GM23338 (cell line): Measurements from ENCODE around the gene ZNF740. TPM values are rescaled to one million over a fixed set of nuclear protein-coding genes. Genes with fewer than 3 reads are reported as not detected.

Source experiments
- ATAC-seq: fragments of 200-7000 bp; cut with Tn5 transposase; 3 replicates; pipeline ENCODE4 v1.9.1; 2020
- DNase-seq: peaks from one replicate; pipeline ENCODE4 v3.0.0-alpha.2; 2015; ENCODE audit warnings: low spot score
- H2AFZ ChIP-seq: fragments of 200-600 bp; sonication (generic); 2 replicates; pipeline ENCODE4 v1.8.0; 2016; ENCODE audit warnings: antibody characterized with exemption, mild to moderate bottlenecking, moderate library complexity
- H3F3A ChIP-seq: fragments of 200-600 bp; sonication (generic); replicated peaks from 2 replicates; pipeline ENCODE4 v1.8.0; 2017; ENCODE audit warnings: antibody characterized with exemption, mixed run types, low read depth
- H3K27ac ChIP-seq: fragments of 200-600 bp; sonication (generic); 2 replicates; pipeline ENCODE4 v1.6.1; 2016; ENCODE audit warnings: low read depth
- H3K27me3 ChIP-seq: fragments of 200-600 bp; sonication (generic); 2 replicates; pipeline ENCODE4 v1.8.0; 2016; ENCODE audit warnings: mild to moderate bottlenecking, mixed run types, moderate library complexity; ENCODE audit not compliant: insufficient read depth
- H3K36me3 ChIP-seq: fragments of 200-600 bp; sonication (generic); 2 replicates; pipeline ENCODE4 v1.8.0; 2016; ENCODE audit warnings: mild to moderate bottlenecking; ENCODE audit not compliant: insufficient read depth
- H3K4me1 ChIP-seq: fragments of 200-600 bp; sonication (generic); 2 replicates; pipeline ENCODE4 v1.8.0; 2016; ENCODE audit warnings: mild to moderate bottlenecking, moderate library complexity; ENCODE audit not compliant: insufficient read depth
- H3K4me2 ChIP-seq: fragments of 200-600 bp; sonication (generic); 2 replicates; pipeline ENCODE4 v1.7.1; 2017; ENCODE audit warnings: mixed run types
- H3K4me3 ChIP-seq: fragments of 200-600 bp; sonication (generic); 2 replicates; pipeline ENCODE4 v1.6.1; 2016; ENCODE audit warnings: mixed run types
- H3K79me2 ChIP-seq: fragments of 200-600 bp; sonication (generic); replicated peaks from 2 replicates; pipeline ENCODE4 v1.8.0; 2017; ENCODE audit warnings: mild to moderate bottlenecking; ENCODE audit not compliant: insufficient read depth
- H3K9me2 ChIP-seq: fragments of 200-600 bp; sonication (generic); 2 replicates; pipeline ENCODE4 v1.8.0; 2017; ENCODE audit not compliant: insufficient read depth
- H4K20me1 ChIP-seq: fragments of 200-600 bp; sonication (generic); replicated peaks from 2 replicates; pipeline ENCODE4 v1.8.0; 2017; ENCODE audit warnings: mild to moderate bottlenecking; ENCODE audit not compliant: insufficient read depth
- H3K27ac Mint-ChIP-seq: 2 replicates; pipeline ENCODE4 v1.8.0; 2020; ENCODE audit warnings: inconsistent platforms, mild to moderate bottlenecking, moderate library complexity, mixed read lengths
- H3K27me3 Mint-ChIP-seq: 3 replicates; pipeline ENCODE4 v1.8.0; 2022; ENCODE audit warnings: low read depth, mild to moderate bottlenecking, moderate library complexity, mixed read lengths, inconsistent platforms; ENCODE audit not compliant: insufficient read depth, poor library complexity
- H3K36me3 Mint-ChIP-seq: 3 replicates; pipeline ENCODE4 v1.8.0; 2021; ENCODE audit warnings: low read depth, mild to moderate bottlenecking, inconsistent platforms, moderate library complexity, mixed read lengths
- H3K4me1 Mint-ChIP-seq: 3 replicates; pipeline ENCODE4 v1.8.0; 2020; ENCODE audit warnings: mild to moderate bottlenecking, inconsistent platforms, mixed read lengths
- H3K4me3 Mint-ChIP-seq: 3 replicates; pipeline ENCODE4 v1.8.0; 2021; ENCODE audit warnings: moderate library complexity, mild to moderate bottlenecking, inconsistent platforms, mixed read lengths
- H3K9me3 Mint-ChIP-seq: 3 replicates; pipeline ENCODE4 v1.8.0; 2020; ENCODE audit warnings: moderate library complexity, mild to moderate bottlenecking, inconsistent platforms, mixed read lengths
- CREB1 ChIP-seq: fragments of 250-450 bp; sonication (Bioruptor Pico); IDR thresholded peaks from 2 replicates; pipeline ENCODE4 v1.5.0; 2020; ENCODE audit warnings: low read depth, mild to moderate bottlenecking, moderate library complexity
- CTCF ChIP-seq, 2 experiments: fragments of 200-600 bp in 1 of 2; sonication (generic) in 1 of 2; conservative IDR thresholded peaks; 2 replicates each; pipeline versions ENCODE4 v1.5.1 to v1.6.1; 2016 to 2017; ENCODE audit warnings: antibody characterized with exemption in 2 of 2, low read depth in 2 of 2, mild to moderate bottlenecking in 2 of 2, moderate library complexity in 1 of 2
- ETS1 ChIP-seq: IDR thresholded peaks from 2 replicates; pipeline ENCODE4 v1.6.1; 2016; ENCODE audit warnings: antibody characterized with exemption
- EZH2 ChIP-seq: fragments of 200-600 bp; sonication (generic); IDR thresholded peaks from one replicate; pipeline ENCODE4 v1.8.0; 2017; ENCODE audit warnings: antibody characterized with exemption, mild to moderate bottlenecking, low read depth; ENCODE audit not compliant: unreplicated experiment
- EZH2phosphoT487 ChIP-seq: fragments of 200-600 bp; sonication (generic); IDR thresholded peaks from one replicate; pipeline ENCODE4 v1.8.1; 2018; ENCODE audit warnings: antibody characterized with exemption; ENCODE audit not compliant: unreplicated experiment
- JUNB ChIP-seq: IDR thresholded peaks from one replicate; pipeline ENCODE4 v1.6.1; 2016; ENCODE audit warnings: antibody characterized with exemption; ENCODE audit not compliant: unreplicated experiment
- NANOG ChIP-seq: IDR thresholded peaks from 2 replicates; pipeline ENCODE4 v1.6.1; 2016; ENCODE audit warnings: antibody characterized with exemption, borderline replicate concordance
- POLR2AphosphoS5 ChIP-seq: IDR thresholded peaks from 2 replicates; pipeline ENCODE4 v1.6.1; 2016; ENCODE audit warnings: antibody characterized with exemption, low read depth
- REST ChIP-seq: IDR thresholded peaks from one replicate; pipeline ENCODE4 v1.6.1; 2018; ENCODE audit warnings: antibody characterized with exemption; ENCODE audit not compliant: unreplicated experiment
- STAT1 ChIP-seq: IDR thresholded peaks from one replicate; pipeline ENCODE4 v1.6.1; 2016; ENCODE audit warnings: antibody characterized with exemption; ENCODE audit not compliant: unreplicated experiment
- ZNF114 ChIP-seq: fragments of 250-450 bp; sonication (Bioruptor Pico); IDR thresholded peaks from 2 replicates; pipeline ENCODE4 v1.5.0; 2020; ENCODE audit warnings: mild to moderate bottlenecking, moderate library complexity
- ZNF331 ChIP-seq: fragments of 250-450 bp; sonication (Bioruptor Pico); IDR thresholded peaks from 2 replicates; pipeline ENCODE4 v1.5.0; 2020; ENCODE audit warnings: low read depth, mild to moderate bottlenecking, moderate library complexity
- polyA plus RNA-seq: library from polyadenylated mRNA; unstranded; fragments of >200 nt; fragmentation: Nextera tagmentation; extraction: Ambion mirVana; gene quantifications from 2 replicates; pipeline ENCODE4 v1.2.1, GENCODE V29; 2016
- total RNA-seq: library from RNA; depleted of rRNA; stranded (reverse); fragments of >200 nt; shearing (Covaris generic); gene quantifications from 2 replicates; pipeline ENCODE4 v1.2.3, GENCODE V29; 2014
- TF ChIP-seq, protein P1 (sequence below): fragments of 250-450 bp; sonication (Bioruptor Pico); IDR thresholded peaks from 2 replicates; pipeline ENCODE4 v1.5.0; 2020; ENCODE audit warnings: mild to moderate bottlenecking, moderate library complexity

ZNF740 gene
- total and polyA plus RNA-seq, 2 experiments from 2014 or later, result 2.6 to 13.0 TPM

DNA sequence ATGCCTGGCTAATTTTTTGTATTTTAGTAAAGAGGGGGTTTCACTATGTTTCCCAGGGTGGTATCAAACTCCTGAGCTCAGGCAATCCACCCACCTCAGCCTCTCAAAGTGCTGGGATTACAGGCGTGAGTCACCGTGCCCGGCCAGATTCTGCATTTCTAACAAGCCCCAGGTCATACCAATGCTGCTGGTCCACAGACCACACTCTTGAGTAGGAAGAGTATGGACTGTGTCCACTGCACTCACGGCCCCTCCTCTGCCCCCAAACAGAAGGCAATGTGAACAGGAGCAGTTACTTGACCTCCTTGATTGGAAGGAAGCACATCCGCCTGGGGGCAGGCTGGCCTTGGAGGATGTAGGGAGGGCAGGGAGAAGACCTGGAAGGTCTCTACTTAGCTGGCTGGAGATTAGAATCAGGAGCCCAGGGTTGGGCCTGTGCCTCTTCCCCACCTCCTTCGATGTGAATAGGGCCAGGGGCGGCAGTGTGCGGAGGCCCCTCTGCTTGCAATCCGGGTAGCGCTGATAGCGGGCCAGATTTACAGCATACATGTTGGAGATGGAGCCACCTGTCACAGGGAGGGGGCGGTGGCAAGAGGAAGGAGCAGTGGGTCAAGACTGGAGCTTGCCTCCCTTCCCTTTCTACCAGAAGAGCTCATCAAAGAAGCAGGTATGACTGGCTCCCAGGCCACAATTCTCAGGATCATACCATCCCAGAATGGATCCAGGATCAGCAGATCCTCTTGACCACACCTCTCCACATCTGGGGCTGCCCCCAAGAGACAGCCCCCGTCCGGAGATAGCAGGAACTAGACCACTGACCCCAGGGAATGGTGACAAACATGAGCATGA, 9.4 kb upstream of the ZNF740 start:
- Mint-ChIP-seq H3K27ac (no peak overlapping the region), H3K4me1 (peaks cover 24% of the 10 kb centered on the region), H3K27me3 (peaks cover 65% of the 10 kb centered on the region), H3K9me3 (no peaks in the 10 kb centered on the region), H3K36me3 (peaks cover 2% of the 10 kb centered on the region; the same call in 1 of the 3 replicates), H3K4me3 (no peak overlapping the region)
- DNase-seq, result no peak
- no peaks in the 10 kb centered on the region for H3F3A ChIP-seq
- H3K79me2 ChIP-seq, result no peaks in the 10 kb centered on the region
- H4K20me1 ChIP-seq, result peaks cover 12% of the 10 kb centered on the region
- no peak overlapping the region for H3K27ac ChIP-seq
- H3K4me3 ChIP-seq, result no peak overlapping the region
- no peaks in the 10 kb centered on the region for H3K36me3 ChIP-seq
- H3K4me2 ChIP-seq, result no peak overlapping the region
- H2AFZ ChIP-seq, result no peak overlapping the region
- H3K4me1 ChIP-seq, result peaks cover 7% of the 10 kb centered on the region
- no peaks in the 10 kb centered on the region for H3K9me2 ChIP-seq
- no peak for ATAC-seq
- peaks cover 67% of the 10 kb centered on the region for H3K27me3 ChIP-seq
- TF ChIP-seq ETS1, result no peak
- no peak for TF ChIP-seq STAT1
- TF ChIP-seq ZNF114 (CRISPR knock-in tag), result no peak
- TF ChIP-seq, protein P1, sequence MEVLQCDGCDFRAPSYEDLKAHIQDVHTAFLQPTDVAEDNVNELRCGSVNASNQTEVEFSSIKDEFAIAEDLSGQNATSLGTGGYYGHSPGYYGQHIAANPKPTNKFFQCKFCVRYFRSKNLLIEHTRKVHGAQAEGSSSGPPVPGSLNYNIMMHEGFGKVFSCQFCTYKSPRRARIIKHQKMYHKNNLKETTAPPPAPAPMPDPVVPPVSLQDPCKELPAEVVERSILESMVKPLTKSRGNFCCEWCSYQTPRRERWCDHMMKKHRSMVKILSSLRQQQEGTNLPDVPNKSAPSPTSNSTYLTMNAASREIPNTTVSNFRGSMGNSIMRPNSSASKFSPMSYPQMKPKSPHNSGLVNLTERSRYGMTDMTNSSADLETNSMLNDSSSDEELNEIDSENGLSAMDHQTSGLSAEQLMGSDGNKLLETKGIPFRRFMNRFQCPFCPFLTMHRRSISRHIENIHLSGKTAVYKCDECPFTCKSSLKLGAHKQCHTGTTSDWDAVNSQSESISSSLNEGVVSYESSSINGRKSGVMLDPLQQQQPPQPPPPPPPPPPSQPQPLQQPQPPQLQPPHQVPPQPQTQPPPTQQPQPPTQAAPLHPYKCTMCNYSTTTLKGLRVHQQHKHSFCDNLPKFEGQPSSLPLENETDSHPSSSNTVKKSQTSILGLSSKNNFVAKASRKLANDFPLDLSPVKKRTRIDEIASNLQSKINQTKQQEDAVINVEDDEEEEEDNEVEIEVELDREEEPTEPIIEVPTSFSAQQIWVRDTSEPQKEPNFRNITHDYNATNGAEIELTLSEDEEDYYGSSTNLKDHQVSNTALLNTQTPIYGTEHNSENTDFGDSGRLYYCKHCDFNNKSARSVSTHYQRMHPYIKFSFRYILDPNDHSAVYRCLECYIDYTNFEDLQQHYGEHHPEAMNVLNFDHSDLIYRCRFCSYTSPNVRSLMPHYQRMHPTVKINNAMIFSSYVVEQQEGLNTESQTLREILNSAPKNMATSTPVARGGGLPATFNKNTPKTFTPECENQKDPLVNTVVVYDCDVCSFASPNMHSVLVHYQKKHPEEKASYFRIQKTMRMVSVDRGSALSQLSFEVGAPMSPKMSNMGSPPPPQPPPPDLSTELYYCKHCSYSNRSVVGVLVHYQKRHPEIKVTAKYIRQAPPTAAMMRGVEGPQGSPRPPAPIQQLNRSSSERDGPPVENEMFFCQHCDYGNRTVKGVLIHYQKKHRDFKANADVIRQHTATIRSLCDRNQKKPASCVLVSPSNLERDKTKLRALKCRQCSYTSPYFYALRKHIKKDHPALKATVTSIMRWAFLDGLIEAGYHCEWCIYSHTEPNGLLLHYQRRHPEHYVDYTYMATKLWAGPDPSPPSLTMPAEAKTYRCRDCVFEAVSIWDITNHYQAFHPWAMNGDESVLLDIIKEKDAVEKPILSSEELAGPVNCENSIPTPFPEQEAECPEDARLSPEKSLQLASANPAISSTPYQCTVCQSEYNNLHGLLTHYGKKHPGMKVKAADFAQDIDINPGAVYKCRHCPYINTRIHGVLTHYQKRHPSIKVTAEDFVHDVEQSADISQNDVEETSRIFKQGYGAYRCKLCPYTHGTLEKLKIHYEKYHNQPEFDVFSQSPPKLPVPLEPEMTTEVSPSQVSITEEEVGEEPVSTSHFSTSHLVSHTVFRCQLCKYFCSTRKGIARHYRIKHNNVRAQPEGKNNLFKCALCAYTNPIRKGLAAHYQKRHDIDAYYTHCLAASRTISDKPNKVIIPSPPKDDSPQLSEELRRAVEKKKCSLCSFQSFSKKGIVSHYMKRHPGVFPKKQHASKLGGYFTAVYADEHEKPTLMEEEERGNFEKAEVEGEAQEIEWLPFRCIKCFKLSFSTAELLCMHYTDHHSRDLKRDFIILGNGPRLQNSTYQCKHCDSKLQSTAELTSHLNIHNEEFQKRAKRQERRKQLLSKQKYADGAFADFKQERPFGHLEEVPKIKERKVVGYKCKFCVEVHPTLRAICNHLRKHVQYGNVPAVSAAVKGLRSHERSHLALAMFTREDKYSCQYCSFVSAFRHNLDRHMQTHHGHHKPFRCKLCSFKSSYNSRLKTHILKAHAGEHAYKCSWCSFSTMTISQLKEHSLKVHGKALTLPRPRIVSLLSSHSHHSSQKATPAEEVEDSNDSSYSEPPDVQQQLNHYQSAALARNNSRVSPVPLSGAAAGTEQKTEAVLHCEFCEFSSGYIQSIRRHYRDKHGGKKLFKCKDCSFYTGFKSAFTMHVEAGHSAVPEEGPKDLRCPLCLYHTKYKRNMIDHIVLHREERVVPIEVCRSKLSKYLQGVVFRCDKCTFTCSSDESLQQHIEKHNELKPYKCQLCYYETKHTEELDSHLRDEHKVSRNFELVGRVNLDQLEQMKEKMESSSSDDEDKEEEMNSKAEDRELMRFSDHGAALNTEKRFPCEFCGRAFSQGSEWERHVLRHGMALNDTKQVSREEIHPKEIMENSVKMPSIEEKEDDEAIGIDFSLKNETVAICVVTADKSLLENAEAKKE, result no peak
- TF ChIP-seq ZNF331 (CRISPR knock-in tag), result no peak
- no peak for TF ChIP-seq EZH2
- TF ChIP-seq NANOG, result no peak
- no peak for TF ChIP-seq REST
- no peak for TF ChIP-seq CTCF (conservative IDR thresholded peaks at IDR 0.05; ENCODE audit: low read depth in 2 of 2)
- no peak for TF ChIP-seq POLR2AphosphoS5
- TF ChIP-seq JUNB, result no peak
- TF ChIP-seq CREB1 (CRISPR knock-in tag), result no peak
- TF ChIP-seq EZH2phosphoT487, result no peak
